ENCODE results near the gene DGKZ. TPM values are rescaled to one million over a fixed set of nuclear protein-coding genes. Genes with fewer than 3 reads are reported as not detected.

The DGKZ gene
- total RNA-seq, 4 donors from 2014 or later = 41.2 to 105 (median 49.6) TPM

- no peak for TF ChIP-seq EP300 (IDR thresholded peaks at IDR 0.05)
- TF ChIP-seq POLR2A (IDR thresholded peaks at IDR 0.05) = no peak
- TF ChIP-seq CTCF (IDR thresholded peaks at IDR 0.05) = no peak
- Histone ChIP-seq H3K4me3 (no peak overlapping the region), H3K27ac (peak overlapping the region in 1 of 4 donors; percentile 1), H3K36me3 (no peaks in the 10 kb centered on the region), H3K27me3 (no peaks in the 10 kb centered on the region), H3K4me1 (peaks cover 0 to 78% (median 35%) of the 10 kb centered on the region in 4 donors), H3K9me3 (no peaks in the 10 kb centered on the region)
- WGBS, 2 donors = 32 to 35% methylated on average over 3 of the region's 3 CpGs
- DNase-seq (ENCODE audit: low spot score in 2 of 2) = no peak
Observed at GRCh38 chr11:46350695-46351094, 3.4 kb downstream of the DGKZ start.

DNA sequence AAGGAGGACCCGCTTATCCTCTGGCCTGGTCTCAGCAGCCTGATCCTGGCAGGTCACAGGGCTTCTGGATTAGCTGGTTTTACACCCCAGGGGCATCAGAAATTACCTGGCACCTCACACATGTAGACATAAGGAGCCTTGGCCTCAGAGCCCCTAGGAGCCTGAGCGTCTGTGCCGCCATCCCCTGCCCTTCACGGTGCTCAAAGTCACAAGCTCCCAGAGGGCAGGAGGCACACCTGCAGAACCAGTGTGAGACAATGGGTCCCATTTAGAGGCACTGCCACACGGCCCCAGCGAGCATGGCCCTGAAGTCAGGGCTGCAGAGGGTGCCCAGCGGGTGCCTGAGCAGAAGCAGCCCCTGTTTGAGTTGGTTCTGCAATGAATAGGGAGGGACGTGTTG is 3.9 kb downstream of the DGKZ start:
- H3K4me3 ChIP-seq = no peak overlapping the region
- no peak for DNase-seq (ENCODE audit: low spot score in 2 of 2)
- 73 to 75% methylated on average over 7 to 8 of the region's 8 CpGs for WGBS, 2 donors

DNA sequence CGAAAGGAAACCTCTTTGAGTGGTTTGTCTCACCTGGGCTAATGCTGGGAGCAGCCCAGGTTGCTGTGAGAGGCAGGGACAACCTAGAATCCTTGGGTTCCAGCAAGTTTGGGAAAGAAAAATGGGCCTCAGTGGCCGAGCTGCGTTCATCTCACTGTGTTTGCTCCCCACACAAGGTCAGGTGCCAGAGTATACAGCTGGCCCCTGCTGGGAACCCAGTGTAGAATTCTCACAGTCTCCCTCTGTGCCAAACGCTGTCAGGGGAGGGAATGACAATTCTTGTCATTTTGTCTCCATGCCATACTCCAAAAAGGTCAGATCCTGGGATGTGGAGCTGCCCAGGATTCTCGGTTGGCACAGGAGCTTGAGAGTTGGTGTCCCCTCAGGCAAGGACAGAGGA is 4.3 kb downstream of the DGKZ start:
- Histone ChIP-seq H3K36me3 (peaks cover 0 to 7% (median 0%) of the 10 kb centered on the region in 3 donors), H3K4me3 (no peak overlapping the region), H3K9me3 (no peaks in the 10 kb centered on the region), H3K27me3 (no peaks in the 10 kb centered on the region), H3K4me1 (peaks cover 0 to 77% (median 35%) of the 10 kb centered on the region in 4 donors), H3K27ac (peak overlapping the region in 3 of 4 donors; percentile 54 to 62 (median 61))
- WGBS, 2 donors = 47 to 55% methylated on average over 5 of the region's 5 CpGs
- DNase-seq (ENCODE audit: low spot score in 2 of 2) = no peak
- TF ChIP-seq CTCF (IDR thresholded peaks at IDR 0.05) = no peak
- TF ChIP-seq EP300 (IDR thresholded peaks at IDR 0.05) = no peak
- no peak for TF ChIP-seq POLR2A (IDR thresholded peaks at IDR 0.05)

More for the DNA sequence above, 3.9 kb downstream of the DGKZ start:
- Histone ChIP-seq H3K36me3 (peaks cover 0 to 3% (median 0%) of the 10 kb centered on the region in 3 donors), H3K4me1 (peaks cover 0 to 78% (median 35%) of the 10 kb centered on the region in 4 donors), H3K9me3 (no peaks in the 10 kb centered on the region), H3K27ac (peak overlapping the region in 3 of 4 donors; percentile 1 to 61 (median 54)), H3K27me3 (no peaks in the 10 kb centered on the region)
- no peak for TF ChIP-seq POLR2A (IDR thresholded peaks at IDR 0.05)

GRCh38 chr11:46352063-46352841 is 5.0 kb downstream of the DGKZ start:
- H3K36me3 ChIP-seq = peaks cover 0 to 9% (median 0%) of the 10 kb centered on the region in 3 donors
- TF ChIP-seq EP300 (IDR thresholded peaks at IDR 0.05) (no peak), CTCF (IDR thresholded peaks at IDR 0.05) (peak; percentile 64 to 84 (median 77))
- H3K4me1 ChIP-seq = peaks cover 0 to 78% (median 35%) of the 10 kb centered on the region in 4 donors
- H3K9me3 ChIP-seq = no peaks in the 10 kb centered on the region
- DNase-seq (ENCODE audit: low spot score in 2 of 2) = no peak
- no peaks in the 10 kb centered on the region for H3K27me3 ChIP-seq
- 51 to 60% methylated on average over 16 to 27 of the region's 33 CpGs for WGBS, 2 donors
- H3K4me3 ChIP-seq = peak overlapping the region in 2 of 4 donors; percentile 14 to 17
- peak overlapping the region in 3 of 4 donors; percentile 54 to 62 (median 61) for H3K27ac ChIP-seq

DNA sequence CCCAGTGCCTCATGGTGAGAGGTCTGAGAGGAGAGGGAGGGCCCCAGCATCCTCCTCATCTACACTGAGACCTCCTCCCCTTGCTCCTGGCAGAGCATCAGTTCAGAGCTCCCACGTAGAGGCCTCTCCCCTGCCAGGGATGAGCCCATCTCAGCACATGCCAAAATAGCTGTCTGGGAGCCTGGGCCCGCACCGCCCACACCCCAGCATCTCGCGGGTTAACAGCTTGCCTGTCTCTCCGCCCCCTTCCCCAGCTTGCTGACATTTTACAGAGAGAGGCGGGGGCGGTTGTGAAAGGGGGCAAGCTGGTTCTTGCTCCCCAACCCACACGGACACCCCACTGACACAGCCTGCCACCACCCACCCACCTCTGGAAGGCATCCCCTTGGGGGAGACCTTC is 6.4 kb downstream of the DGKZ start:
- H3K4me1 ChIP-seq = peaks cover 0 to 68% (median 26%) of the 10 kb centered on the region in 4 donors
- H3K27ac ChIP-seq = peak overlapping the region in 3 of 4 donors; percentile 13 to 62 (median 61)
- H3K9me3 ChIP-seq = no peaks in the 10 kb centered on the region
- no peak for DNase-seq (ENCODE audit: low spot score in 2 of 2)
- no peak for TF ChIP-seq CTCF (IDR thresholded peaks at IDR 0.05)
- TF ChIP-seq POLR2A (IDR thresholded peaks at IDR 0.05) = no peak
- peaks cover 0 to 9% (median 0%) of the 10 kb centered on the region in 3 donors for H3K36me3 ChIP-seq
- no peaks in the 10 kb centered on the region for H3K27me3 ChIP-seq
- 28 to 37% methylated on average over 8 to 9 of the region's 9 CpGs for WGBS, 2 donors
- H3K4me3 ChIP-seq = no peak overlapping the region
